Endothelial cell of umbilical vein (primary cell): ENCODE results near the gene C1orf105.

Experiments used
- CTCF ChIP-seq, 2 donors: IDR thresholded peaks; 1 replicate in 1 of 2; 2 replicates in 1 of 2; pipeline ENCODE4 v1.5.1; 2011; ENCODE audit warnings: low read length in 2 of 2, mild to moderate bottlenecking in 2 of 2, moderate library complexity in 2 of 2, control low read depth in 1 of 2, inconsistent platforms in 1 of 2, low read depth in 1 of 2; ENCODE audit not compliant: insufficient read depth in 1 of 2; ENCODE audit errors: extremely low read depth in 1 of 2
- EZH2 ChIP-seq: IDR thresholded peaks from 2 replicates; pipeline ENCODE4 v1.6.1; 2012; ENCODE audit warnings: borderline replicate concordance, low read depth, mild to moderate bottlenecking, moderate library complexity, low read length, inconsistent platforms; ENCODE audit not compliant: severe bottlenecking
- GATA2 ChIP-seq: IDR thresholded peaks from 2 replicates; pipeline ENCODE4 v1.7.0; 2011; ENCODE audit warnings: low read depth, mild to moderate bottlenecking, moderate library complexity, mixed read lengths, low read length; ENCODE audit not compliant: insufficient read length, insufficient read depth
- JUN ChIP-seq: IDR thresholded peaks from 2 replicates; pipeline ENCODE4 v1.6.1; 2011; ENCODE audit warnings: borderline replicate concordance, low read depth; ENCODE audit not compliant: insufficient read length, insufficient read depth
- POLR2A ChIP-seq: IDR thresholded peaks from 2 replicates; pipeline ENCODE4 v1.6.1; 2012; ENCODE audit warnings: low read depth, mild to moderate bottlenecking, control low read depth, low read length
- POLR2AphosphoS5 ChIP-seq: IDR thresholded peaks from 2 replicates; pipeline ENCODE4 v1.6.1; 2012; ENCODE audit warnings: low read depth, mild to moderate bottlenecking, control low read depth, low read length, moderate library complexity; ENCODE audit not compliant: insufficient read depth

GRCh38 chr1:172381946-172382345, 38.5 kb upstream of the C1orf105 start:
- TF ChIP-seq POLR2AphosphoS5 (no peak), CTCF (IDR thresholded peaks at IDR 0.05; ENCODE audit: extremely low read depth in 1 of 2, insufficient read depth in 1 of 2, low read depth in 1 of 2, low read length in 2 of 2) (no peak), POLR2A (no peak), GATA2 (no peak), JUN (no peak), EZH2 (no peak)
